GM21360 (cell line): Measurements from ENCODE around the gene FOSL2.

Experiments
- ATAC-seq: cut with Tn5 transposase; IDR thresholded peaks from one replicate; pipeline ENCODE4 v1.9.1; 2021; ENCODE audit warnings: mild to moderate bottlenecking, moderate library complexity; ENCODE audit not compliant: unreplicated experiment

FOSL2 gene

DNA sequence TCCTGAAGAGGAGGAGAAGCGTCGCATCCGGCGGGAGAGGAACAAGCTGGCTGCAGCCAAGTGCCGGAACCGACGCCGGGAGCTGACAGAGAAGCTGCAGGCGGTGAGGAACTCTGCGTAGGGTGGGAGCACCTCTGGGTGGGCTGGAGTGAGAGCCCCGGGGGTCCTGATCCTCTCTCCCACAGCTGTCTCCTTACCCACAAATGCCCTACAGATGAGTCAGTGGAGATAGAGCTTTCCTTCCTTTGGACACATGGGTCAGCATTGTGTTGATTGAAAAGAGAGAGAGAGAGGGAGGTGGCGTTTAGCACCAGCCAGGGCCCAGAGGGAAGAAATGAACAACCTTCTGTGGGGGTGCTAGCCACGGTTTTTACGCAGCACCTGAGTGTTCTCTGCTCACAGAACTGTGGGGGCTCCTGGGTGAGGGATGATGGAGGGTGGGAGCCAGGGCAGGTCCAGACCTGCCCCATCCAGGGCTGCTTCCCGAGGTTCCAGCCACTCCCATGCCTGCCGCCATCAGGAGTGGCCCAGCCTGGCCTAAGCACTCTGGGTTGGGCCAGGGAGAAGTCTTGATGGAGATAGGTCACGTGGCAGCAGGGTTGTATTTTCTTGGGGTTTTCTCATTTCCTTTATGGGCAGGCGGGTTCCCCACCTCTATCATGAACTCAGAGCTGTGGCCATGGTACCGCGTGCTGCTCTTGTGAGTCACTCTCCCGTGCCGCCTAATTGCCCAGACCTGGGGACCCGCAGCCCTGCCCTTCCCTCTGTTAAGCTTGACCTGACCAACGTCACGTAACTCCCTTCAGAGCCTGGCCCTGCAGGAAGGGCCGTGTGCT lies 16.3 kb downstream of the FOSL2 start:
- no peak for ATAC-seq

DNA sequence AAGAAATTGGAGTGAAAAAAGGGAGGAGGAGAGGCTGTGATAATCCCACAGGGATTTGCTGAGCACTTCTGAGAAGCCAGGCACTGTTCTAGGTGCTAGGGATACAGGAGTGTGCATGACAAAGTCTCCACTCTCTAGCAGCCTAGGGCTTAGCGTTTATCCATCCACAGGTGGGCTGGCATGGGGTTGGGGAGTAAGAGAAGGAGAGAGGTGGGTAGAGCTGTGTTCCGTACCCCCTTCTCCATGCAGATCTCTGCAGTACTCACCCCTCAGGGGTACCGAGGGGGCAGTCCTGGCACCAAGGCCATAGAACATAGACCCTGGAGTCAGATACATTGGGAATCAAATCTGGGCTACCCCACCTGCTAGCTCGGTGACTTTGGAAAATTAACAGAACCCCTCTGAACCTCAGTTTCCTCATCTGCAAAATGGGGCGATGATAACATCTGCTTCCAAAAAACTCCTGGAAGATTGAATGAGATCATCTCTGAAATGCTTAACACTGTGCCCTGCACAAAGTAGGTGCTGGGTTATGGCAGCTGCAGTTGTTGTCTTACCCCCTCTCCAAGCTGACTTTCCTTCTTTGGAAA lies 18.6 kb downstream of the FOSL2 start:
- no peak for ATAC-seq

GRCh38 chr2:28411956-28412609 lies 19.4 kb downstream of the FOSL2 start:
- ATAC-seq, result no peak

DNA sequence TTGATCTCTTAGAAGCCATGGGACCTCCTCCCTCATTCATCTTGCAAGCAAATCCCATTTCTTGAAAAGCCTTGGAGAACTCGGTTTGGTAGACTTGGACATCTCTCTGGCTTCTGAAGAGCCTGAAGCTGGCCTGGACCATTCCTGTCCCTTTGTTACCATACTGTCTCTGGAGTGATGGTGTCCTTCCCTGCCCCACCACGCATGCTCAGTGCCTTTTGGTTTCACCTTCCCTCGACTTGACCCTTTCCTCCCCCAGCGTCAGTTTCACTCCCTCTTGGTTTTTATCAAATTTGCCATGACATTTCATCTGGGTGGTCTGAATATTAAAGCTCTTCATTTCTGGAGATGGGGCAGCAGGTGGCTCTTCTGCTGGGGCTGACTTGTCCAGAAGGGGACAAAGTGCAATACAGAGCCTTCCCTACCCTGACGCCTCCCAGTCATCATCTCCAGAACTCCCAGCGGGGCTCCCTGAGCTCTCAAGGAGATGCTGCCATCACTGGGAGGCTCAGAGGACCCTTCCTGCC lies 20.0 kb downstream of the FOSL2 start:
- ATAC-seq, result no peak

DNA sequence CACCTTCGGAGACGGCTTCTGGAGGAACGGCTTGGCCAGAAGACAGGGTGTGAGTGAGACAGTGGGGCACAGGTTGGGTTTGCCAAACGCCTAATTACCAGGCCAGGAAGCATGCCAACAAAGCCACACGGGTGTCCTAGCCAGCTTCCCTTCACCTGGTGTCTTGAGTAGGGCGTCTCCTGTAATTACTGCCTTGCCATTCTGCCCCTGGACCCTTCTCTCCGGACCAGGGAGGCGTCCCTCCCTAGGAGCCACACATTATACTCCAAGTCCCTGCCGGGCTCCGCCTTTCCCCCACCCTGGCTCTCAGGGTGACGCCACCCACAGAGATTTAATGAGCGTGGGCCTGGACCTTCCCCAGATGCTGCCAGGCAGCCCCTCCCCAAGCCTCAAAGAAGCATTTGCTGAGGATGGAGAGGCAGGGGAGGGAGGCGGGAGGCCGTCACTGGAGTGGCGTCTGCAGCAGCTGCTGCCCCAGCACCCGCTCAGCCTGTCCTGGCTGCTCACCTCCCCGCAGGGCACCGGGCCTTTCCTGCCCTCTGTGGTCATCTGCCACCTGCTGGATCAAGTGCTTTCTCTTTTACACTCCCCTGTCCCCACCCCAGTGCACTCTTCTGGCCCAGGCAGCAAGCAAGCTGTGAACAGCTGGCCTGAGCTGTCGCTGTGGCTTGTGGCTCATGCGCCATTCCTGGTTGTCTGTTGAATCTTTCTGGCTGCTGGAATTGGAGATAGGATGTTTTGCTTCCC lies 20.7 kb downstream of the FOSL2 start:
- ATAC-seq, result no peak

DNA sequence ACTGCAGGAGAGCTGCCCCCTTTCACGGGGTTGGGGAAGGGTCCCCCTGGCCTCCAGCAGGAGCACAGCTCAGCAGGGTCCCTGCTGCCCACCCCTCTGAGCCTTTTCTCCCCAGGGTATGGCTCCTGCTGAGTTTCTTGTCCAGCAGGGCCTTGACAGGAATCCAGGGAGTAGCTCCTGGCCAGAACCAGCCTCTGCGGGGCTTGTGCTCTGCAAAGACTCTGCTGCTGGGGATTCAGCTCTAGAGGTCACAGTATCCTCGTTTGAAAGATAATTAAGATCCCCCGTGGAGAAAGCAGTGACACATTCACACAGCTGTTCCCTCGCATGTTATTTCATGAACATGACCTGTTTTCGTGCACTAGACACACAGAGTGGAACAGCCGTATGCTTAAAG lies 21.2 kb downstream of the FOSL2 start:
- no peak for ATAC-seq

- no peak for ATAC-seq
These were observed 21.9 kb downstream of the FOSL2 start for GRCh38 chr2:28414583-28414982.

DNA sequence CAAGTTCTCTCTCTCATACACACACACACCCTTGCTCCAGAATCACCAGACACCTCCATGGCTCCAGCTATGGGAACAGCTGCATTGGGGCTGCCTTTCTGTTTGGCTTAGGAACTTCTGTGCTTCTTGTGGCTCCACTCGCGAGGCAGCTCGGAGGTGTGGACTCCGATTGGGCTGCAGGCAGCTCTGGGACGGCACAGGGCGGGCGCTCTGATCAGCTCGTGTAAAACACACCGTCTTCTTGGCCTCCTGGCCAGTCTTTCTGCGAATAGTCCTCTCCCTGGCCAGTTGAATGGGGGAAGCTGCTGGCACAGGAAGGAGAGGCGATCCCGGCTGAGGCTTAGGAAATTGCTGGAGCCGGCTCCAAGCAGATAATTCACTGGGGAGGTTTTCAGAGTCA lies 22.4 kb downstream of the FOSL2 start:
- no peak for ATAC-seq

- no peak for ATAC-seq
These were observed 23.1 kb downstream of the FOSL2 start for GRCh38 chr2:28415715-28416114.

DNA sequence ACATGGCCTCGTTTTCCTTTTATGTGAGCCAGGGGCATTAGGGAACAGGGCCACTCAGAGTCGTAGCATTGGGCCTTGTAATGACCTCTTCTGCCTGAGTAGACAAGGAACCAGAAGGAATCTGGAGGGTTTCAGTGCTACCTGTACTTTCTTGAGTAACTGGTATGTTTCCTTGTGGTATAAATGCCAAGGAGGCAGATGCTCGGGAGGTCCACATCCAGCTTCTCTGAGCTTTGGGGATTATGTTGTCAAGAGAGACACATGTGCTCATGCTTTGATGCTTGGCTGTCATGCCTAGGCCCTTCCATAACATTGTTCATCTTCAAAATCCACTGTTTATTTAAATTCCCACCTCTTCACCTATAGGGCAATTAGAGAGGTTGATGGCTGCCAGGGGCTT lies 26.3 kb downstream of the FOSL2 start:
- no peak for ATAC-seq

GRCh38 chr2:28419443-28420270 lies 27.0 kb downstream of the FOSL2 start:
- no peak for ATAC-seq

DNA sequence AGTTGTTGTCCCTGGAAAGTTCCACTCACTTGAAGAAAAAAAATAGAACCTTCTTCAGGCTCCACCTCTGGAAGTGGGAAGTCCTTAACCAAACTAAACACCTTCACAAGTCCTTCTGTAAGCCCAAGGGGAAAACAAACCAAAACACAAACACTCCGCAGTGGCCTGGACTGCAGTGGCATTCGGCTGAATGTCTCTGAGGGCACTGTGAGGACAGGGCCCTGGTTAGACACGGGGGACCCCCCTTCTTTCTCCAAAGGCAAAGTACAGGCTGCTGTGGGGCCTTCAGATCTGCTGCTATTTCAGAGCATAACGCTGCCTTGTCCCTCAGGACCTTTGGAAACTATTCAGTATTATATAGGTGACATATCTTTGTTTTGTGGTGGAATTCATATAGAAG lies 28.1 kb downstream of the FOSL2 start:
- no peak for ATAC-seq

DNA sequence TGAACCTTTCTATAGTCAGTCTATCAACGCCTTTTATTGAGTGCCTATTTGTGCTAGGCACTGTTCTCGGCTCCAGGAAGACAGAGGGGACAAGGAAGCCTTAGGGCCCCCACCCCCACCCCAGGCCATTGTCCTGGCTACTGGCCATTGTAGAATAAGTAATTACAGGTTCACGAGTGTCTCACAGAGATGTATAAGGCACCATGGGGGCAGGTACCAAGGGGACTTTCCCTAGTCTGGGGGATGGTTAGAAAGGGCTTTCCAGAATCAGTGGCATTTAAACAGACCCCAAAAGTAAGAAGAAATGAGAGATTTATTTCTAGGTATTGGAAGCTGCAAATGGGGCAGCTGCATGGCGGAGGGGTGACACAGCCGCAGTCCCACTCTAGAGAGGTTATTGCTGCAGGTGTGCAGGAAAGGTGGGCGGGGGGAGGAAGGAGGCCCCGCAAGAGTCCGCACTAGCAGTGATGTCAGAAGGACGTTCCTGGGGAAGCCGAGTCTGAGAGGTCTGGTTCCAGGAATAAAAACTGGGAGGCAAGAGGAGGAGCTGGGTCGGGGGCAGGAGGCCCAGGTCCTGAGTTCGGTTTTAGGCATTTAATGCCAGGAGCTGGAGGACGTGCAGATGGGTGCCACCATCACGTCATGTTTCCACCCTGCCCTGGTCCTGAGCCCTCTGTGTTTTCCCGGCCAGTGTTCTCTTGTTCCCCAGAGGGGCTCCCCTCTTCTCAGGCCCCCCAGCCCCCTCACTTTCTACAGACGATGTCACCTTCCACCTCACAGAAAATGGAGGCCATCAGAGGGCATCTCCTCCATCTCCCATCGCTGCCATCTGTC lies 30.5 kb downstream of the FOSL2 start:
- ATAC-seq, result no peak

DNA sequence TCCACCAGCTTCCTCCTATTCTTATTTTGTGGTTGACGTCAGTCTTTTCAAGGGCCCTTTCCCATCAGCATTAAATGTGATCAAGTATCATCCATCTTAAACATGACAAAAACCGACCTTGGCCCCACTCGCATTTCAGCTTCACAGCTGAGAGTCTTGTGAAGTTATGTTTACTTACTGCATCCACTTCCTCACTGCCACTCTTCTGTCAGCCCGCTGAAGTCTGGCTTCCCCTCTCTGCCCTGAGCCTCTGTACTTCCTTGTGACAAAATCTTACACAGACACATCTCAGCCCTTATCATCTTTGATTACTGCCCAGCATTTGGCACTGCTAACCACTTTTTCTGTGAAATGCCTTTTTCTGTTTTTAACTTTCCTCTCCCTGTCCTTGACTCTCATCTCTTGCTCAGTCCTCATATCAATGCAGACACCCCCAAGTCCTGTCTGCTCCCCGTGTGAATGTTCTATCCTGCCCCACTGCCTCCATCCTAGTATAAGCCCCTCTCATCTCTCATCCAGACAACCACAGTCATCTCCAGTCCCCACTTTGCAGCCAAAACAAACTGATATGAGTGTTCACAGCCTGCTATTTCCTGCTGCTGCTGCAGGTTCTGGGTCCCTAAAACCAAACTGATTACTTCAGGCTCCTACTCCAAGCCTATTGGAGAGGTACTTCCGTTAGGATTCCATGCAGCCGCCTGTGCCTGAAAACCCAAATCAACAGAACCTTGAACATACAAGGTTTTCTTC lies 31.4 kb downstream of the FOSL2 start:
- ATAC-seq, result no peak

DNA sequence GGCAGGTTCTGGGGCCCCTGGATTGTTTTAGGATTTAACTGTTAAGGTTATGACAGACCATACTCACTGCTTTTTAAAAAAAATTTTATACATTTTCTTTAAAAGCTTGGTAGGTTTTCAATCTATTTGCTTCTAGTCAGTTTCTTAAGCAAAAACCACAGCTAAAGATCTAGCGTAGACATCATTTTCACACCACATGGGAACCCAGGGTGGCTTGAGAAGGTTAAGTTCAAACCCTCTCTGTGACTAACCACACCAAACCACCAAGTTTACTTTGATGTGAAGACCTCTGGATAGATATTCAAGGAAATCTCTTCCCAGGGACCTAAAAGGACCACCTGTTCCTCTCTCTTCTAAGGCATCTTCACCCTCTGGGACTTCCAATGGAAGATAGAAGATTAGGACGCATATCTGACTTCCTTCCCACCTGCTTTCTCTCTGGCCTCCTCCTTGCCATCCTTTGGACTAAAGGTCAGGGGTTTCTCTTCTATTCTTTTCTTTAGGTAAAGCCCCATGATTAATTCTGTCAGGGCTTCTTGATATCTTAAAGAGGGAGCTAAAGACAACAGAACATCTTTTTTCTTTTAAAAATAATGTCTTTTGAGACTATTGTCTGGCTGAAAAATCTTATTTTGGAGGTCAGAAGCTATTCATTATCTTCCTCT lies 32.3 kb downstream of the FOSL2 start:
- no peak for ATAC-seq

DNA sequence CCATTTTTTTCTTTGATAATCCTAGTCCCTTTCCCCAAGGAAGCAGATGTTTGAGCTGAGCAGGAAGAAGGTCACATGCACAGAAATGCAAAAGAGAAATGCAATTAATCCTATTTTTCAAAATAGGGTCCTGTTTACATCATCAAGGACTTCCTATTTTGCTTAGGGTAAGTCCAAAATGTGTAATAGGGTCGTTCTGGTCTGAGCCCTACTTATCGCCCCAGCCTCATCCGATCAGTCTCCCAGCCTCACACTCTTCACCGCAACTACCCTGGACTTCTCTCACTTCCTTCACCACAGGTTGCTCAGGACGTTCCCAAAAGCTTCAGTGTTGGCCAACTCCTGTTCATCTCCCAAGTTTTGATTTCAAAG lies 32.8 kb downstream of the FOSL2 start:
- ATAC-seq, result no peak

GRCh38 chr2:28427741-28428415 lies 35.2 kb downstream of the FOSL2 start:
- ATAC-seq, result no peak

DNA sequence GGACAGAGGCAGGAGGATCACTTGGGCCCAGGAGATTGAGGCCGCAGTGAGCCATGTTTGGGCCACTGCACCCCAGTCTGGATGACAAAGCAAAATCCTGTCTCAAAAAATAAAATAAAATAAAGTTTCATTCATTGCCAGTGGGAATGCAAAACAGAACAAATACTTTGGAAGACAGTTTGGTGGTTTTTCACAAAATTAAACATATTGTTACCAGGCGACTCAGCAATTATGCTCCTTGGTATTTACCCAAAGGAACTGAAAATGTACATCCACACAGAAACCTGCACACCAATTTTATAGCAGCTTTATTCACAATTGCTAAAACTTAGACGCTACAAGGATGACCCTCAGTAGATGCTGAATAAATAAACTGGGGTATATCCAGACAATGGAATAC lies 35.8 kb downstream of the FOSL2 start:
- no peak for ATAC-seq
